Liver (tissue), 9 donors: Measurements from ENCODE around the gene MYO1F. TPM values are rescaled to one million over a fixed set of nuclear protein-coding genes. Genes with fewer than 3 reads are reported as not detected.

Source experiments
- DNase-seq: peaks from one replicate; pipeline ENCODE4 v3.0.0-alpha.2; 2017; ENCODE audit warnings: low spot score
- H3K27ac ChIP-seq, 2 donors: one replicate each; pipeline ENCODE4 v1.7.0; 2013; ENCODE audit warnings: inconsistent platforms in 2 of 2, low read length in 2 of 2, control low read depth in 1 of 2, low read depth in 1 of 2, mild to moderate bottlenecking in 1 of 2
- H3K27me3 ChIP-seq, 4 donors: one replicate each; pipeline versions ENCODE4 v1.6.1 to v1.7.0; 2013; ENCODE audit warnings: low read length in 3 of 4, inconsistent platforms in 1 of 4, mild to moderate bottlenecking in 1 of 4, moderate library complexity in 1 of 4; ENCODE audit not compliant: control insufficient read depth in 4 of 4, insufficient read depth in 4 of 4
- H3K36me3 ChIP-seq, 4 donors: one replicate each; pipeline versions ENCODE4 v1.6.1 to v1.7.0; 2013; ENCODE audit warnings: low read length in 3 of 4, mild to moderate bottlenecking in 3 of 4, low read depth in 1 of 4, moderate library complexity in 1 of 4; ENCODE audit not compliant: control insufficient read depth in 4 of 4, insufficient read depth in 3 of 4
- H3K4me1 ChIP-seq, 4 donors: one replicate each; pipeline versions ENCODE4 v1.6.1 to v1.7.0; 2013; ENCODE audit warnings: low read length in 3 of 4, mild to moderate bottlenecking in 3 of 4, moderate library complexity in 1 of 4; ENCODE audit not compliant: control insufficient read depth in 4 of 4, insufficient read depth in 4 of 4
- H3K4me3 ChIP-seq, 3 donors: one replicate each; pipeline versions ENCODE4 v1.6.1 to v1.7.0; 2013; ENCODE audit warnings: low read length in 3 of 3, control low read depth in 1 of 3, low read depth in 1 of 3, mild to moderate bottlenecking in 1 of 3
- H3K9ac ChIP-seq, 2 donors: one replicate each; pipeline ENCODE4 v1.7.0; 2013; ENCODE audit warnings: low read length in 2 of 2, mild to moderate bottlenecking in 2 of 2, moderate library complexity in 2 of 2, control low read depth in 1 of 2, low read depth in 1 of 2
- H3K9me3 ChIP-seq, 4 donors: one replicate each; pipeline versions ENCODE4 v1.6.1 to v1.7.0; 2013; ENCODE audit warnings: low read length in 3 of 4; ENCODE audit not compliant: control insufficient read depth in 4 of 4
- EGR1 ChIP-seq, 2 donors: IDR thresholded peaks; 2 replicates each; pipeline ENCODE4 v1.6.1; 2016 to 2018; ENCODE audit warnings: antibody characterized with exemption in 2 of 2, low read depth in 2 of 2
- FOXA1 ChIP-seq: IDR thresholded peaks from 2 replicates; pipeline ENCODE4 v1.6.1; 2016; ENCODE audit warnings: antibody characterized with exemption
- FOXA2 ChIP-seq: IDR thresholded peaks from 2 replicates; pipeline ENCODE4 v1.6.1; 2016; ENCODE audit warnings: antibody characterized with exemption
- GABPA ChIP-seq, 2 donors: IDR thresholded peaks in 1 of 2; conservative IDR thresholded peaks in 1 of 2; 2 replicates each; pipeline ENCODE4 v1.6.1; 2016; ENCODE audit warnings: antibody characterized with exemption in 2 of 2, mild to moderate bottlenecking in 1 of 2, moderate library complexity in 1 of 2
- HNF4A ChIP-seq, 2 donors: conservative IDR thresholded peaks; 2 replicates each; pipeline ENCODE4 v1.6.1; 2016; ENCODE audit warnings: antibody characterized with exemption in 2 of 2, mild to moderate bottlenecking in 2 of 2
- HNF4G ChIP-seq: IDR thresholded peaks from 2 replicates; pipeline ENCODE4 v1.6.1; 2016; ENCODE audit warnings: antibody characterized with exemption
- JUND ChIP-seq, 2 donors: IDR thresholded peaks; 2 replicates each; pipeline ENCODE4 v1.6.1; 2016; ENCODE audit warnings: antibody characterized with exemption in 2 of 2
- NR2F2 ChIP-seq: IDR thresholded peaks from 2 replicates; pipeline ENCODE4 v1.6.1; 2016; ENCODE audit warnings: antibody characterized with exemption
- RAD21 ChIP-seq, 2 donors: IDR thresholded peaks; 2 replicates each; pipeline ENCODE4 v1.6.1; 2016; ENCODE audit warnings: antibody characterized with exemption in 2 of 2, mild to moderate bottlenecking in 2 of 2
- RXRA ChIP-seq, 2 donors: IDR thresholded peaks; 2 replicates each; pipeline ENCODE4 v1.6.1; 2017 to 2018; ENCODE audit warnings: antibody characterized with exemption in 2 of 2, mild to moderate bottlenecking in 1 of 2
- SP1 ChIP-seq: IDR thresholded peaks from 2 replicates; pipeline ENCODE4 v1.6.1; 2018; ENCODE audit warnings: antibody characterized with exemption, mild to moderate bottlenecking
- TAF1 ChIP-seq: conservative IDR thresholded peaks from 2 replicates; pipeline ENCODE4 v1.6.1; 2016; ENCODE audit warnings: antibody characterized with exemption, mild to moderate bottlenecking
- YY1 ChIP-seq: IDR thresholded peaks from 2 replicates; pipeline ENCODE4 v1.6.1; 2016; ENCODE audit warnings: antibody characterized with exemption, mild to moderate bottlenecking
- WGBS: extraction: QIAGEN DNeasy Blood & Tissue Kit; methylation state at CpG from one replicate; pipeline ENCODE4 v1.1.7; 2013; 5-methylcytosine and 5-hydroxymethylcytosine counted together
- polyA plus RNA-seq, 2 donors: library from polyadenylated mRNA; stranded (reverse) in 1 of 2; unstranded in 1 of 2; fragments of 200-250 nt in 1 of 2; fragments of >200 nt in 1 of 2; fragmentation: Nextera tagmentation in 1 of 2; extraction: Ambion mirVana in 1 of 2; gene quantifications; one replicate each; pipeline versions ENCODE4 v1.2.1 to v1.2.3, GENCODE V29; 2013 to 2015
- total RNA-seq, 2 donors: library from RNA; depleted of rRNA; stranded (reverse); fragments of >200 nt; gene quantifications; one replicate each; pipeline ENCODE4 v1.2.3, GENCODE V29; 2014
- TF ChIP-seq, protein P1 (sequence below): IDR thresholded peaks from 2 replicates; pipeline ENCODE4 v1.6.1; 2016; ENCODE audit warnings: antibody characterized with exemption
- TF ChIP-seq, protein P2 (sequence below): IDR thresholded peaks from 2 replicates; pipeline ENCODE4 v1.6.1; 2016; ENCODE audit warnings: antibody characterized with exemption
- TF ChIP-seq, protein P3 (sequence below): IDR thresholded peaks from 2 replicates; pipeline ENCODE4 v1.6.1; 2016; ENCODE audit warnings: antibody characterized with exemption
- TF ChIP-seq, protein P4 (sequence below): fragments of 150-350 bp; IDR thresholded peaks from 2 replicates; pipeline ENCODE4 v1.5.1; 2017; ENCODE audit warnings: improper control_type of control experiment, low read depth, low read length; ENCODE audit not compliant: missing input control
- donor health status: healthy.
- donor health status: healthy.
- donor health status: healthy.
- donor health status: healthy.
- donor health status: healthy.

Gene MYO1F
- total and polyA plus RNA-seq, 4 donors, result 6.1 to 20.4 (median 12.0) TPM

DNA sequence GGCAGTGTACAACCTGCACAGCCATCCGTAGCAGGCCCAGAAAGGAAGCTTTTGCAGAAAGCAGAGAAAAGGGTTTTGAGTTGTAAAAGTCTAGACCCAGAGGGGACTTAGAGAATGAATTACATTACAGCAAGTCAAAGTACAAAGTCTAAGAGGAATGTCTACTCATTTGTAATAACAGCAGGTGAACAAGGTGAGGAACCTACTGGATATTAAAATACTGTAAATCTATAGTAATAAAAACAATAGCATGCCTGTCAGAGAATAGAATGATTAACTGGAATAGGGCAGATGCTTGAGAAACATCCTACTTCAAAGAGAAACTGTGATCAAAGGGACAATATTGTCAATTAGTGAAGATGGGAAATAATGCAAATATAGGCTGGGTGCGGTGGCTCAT, 45.0 kb downstream of the MYO1F start:
- peaks cover 0 to 4% (median under 1%) of the 10 kb centered on the region in 4 donors for H3K4me1 ChIP-seq
- no peak for DNase-seq
- H3K9ac ChIP-seq, result no peak overlapping the region
- H3K27ac ChIP-seq, result no peak overlapping the region
- no peaks in the 10 kb centered on the region for H3K27me3 ChIP-seq
- H3K4me3 ChIP-seq, result no peak overlapping the region
- WGBS, result 76% methylated on average over 2 of the region's 2 CpGs
- peak; percentile 15 to 27 for TF ChIP-seq HNF4A (conservative IDR thresholded peaks at IDR 0.05)
- TF ChIP-seq, protein P1, sequence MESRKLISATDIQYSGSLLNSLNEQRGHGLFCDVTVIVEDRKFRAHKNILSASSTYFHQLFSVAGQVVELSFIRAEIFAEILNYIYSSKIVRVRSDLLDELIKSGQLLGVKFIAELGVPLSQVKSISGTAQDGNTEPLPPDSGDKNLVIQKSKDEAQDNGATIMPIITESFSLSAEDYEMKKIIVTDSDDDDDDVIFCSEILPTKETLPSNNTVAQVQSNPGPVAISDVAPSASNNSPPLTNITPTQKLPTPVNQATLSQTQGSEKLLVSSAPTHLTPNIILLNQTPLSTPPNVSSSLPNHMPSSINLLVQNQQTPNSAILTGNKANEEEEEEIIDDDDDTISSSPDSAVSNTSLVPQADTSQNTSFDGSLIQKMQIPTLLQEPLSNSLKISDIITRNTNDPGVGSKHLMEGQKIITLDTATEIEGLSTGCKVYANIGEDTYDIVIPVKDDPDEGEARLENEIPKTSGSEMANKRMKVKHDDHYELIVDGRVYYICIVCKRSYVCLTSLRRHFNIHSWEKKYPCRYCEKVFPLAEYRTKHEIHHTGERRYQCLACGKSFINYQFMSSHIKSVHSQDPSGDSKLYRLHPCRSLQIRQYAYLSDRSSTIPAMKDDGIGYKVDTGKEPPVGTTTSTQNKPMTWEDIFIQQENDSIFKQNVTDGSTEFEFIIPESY, result no peak
- no peak for TF ChIP-seq EGR1 (IDR thresholded peaks at IDR 0.05; ENCODE audit: low read depth in 2 of 2)
- no peaks in the 10 kb centered on the region for H3K9me3 ChIP-seq
- H3K36me3 ChIP-seq, result peaks cover 0 to 4% (median 2%) of the 10 kb centered on the region in 4 donors

DNA sequence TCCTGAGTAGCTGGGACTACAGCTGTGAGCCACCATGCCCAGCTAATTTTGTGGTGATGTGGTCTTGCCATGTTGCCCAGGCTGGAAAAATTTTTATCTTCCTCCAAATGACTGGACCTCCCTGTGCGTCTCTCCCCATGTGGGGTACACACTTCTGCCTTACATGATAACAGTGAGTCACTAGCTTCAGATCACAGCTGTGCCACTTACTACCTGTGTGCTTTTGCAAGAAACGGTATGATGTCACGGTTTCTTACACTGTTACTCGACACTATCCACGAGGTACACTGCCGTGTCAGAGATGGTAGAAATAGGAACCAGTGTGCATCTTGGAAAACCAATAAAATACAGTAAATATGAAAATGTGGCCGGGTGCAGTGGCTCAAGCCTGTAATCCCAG, 45.8 kb downstream of the MYO1F start:
- WGBS, result 89% methylated on average over 7 of the region's 7 CpGs
- TF ChIP-seq HNF4G, result no peak
- no peak for TF ChIP-seq TAF1
- TF ChIP-seq, protein P2, sequence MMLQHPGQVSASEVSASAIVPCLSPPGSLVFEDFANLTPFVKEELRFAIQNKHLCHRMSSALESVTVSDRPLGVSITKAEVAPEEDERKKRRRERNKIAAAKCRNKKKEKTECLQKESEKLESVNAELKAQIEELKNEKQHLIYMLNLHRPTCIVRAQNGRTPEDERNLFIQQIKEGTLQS, result no peak
- TF ChIP-seq JUND (IDR thresholded peaks at IDR 0.05), result no peak
- no peak for TF ChIP-seq FOXA1
- TF ChIP-seq YY1, result no peak
- TF ChIP-seq FOXA2, result no peak
- TF ChIP-seq, protein P1, result no peak
- no peak overlapping the region for H3K27ac ChIP-seq
- peaks cover 0 to 4% (median 1%) of the 10 kb centered on the region in 4 donors for H3K36me3 ChIP-seq
- no peaks in the 10 kb centered on the region for H3K27me3 ChIP-seq
- DNase-seq, result no peak
- peaks cover 2 to 7% (median 6%) of the 10 kb centered on the region in 4 donors for H3K4me1 ChIP-seq
- H3K4me3 ChIP-seq, result no peak overlapping the region
- no peaks in the 10 kb centered on the region for H3K9me3 ChIP-seq
- H3K9ac ChIP-seq, result no peak overlapping the region

DNA sequence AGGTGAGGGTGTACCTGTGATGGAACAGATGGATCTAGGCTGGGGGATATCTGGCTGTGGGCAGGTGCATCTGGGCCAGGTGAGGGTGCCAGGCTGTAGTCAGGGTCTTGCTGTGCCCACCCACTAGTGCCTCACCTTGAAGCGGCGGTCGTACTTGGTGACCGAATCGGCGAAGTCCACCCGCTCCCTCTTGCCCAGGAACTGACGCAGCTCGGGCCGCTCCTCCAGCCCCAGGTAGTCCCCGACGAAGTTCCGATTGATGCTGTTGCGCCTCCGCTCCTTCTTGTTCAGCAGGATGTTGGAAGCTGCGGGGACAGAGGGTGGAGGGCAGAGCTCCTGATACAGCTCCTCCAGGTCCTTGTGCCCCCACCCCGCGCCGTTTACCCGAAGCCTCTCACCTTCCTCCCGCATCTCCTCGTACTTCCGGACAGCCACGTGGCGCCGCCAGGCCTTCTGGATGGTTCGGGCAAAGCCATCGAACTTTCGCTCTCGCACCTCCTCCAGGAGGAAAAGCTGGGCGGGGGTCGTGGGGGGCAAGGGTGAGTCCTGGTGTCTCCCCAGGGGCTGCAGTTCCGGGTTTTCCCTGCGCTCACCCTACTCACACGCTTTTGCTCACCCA, 47.1 kb downstream of the MYO1F start:
- H3K4me3 ChIP-seq, result no peak overlapping the region
- 96% methylated on average over 35 of the region's 35 CpGs for WGBS
- DNase-seq, result no peak
- no peaks in the 10 kb centered on the region for H3K27me3 ChIP-seq
- no peak overlapping the region for H3K27ac ChIP-seq
- H3K4me1 ChIP-seq, result peaks cover 2 to 9% (median 8%) of the 10 kb centered on the region in 4 donors
- H3K36me3 ChIP-seq, result peaks cover 0 to 4% (median 1%) of the 10 kb centered on the region in 4 donors
- no peak overlapping the region for H3K9ac ChIP-seq
- no peaks in the 10 kb centered on the region for H3K9me3 ChIP-seq
- TF ChIP-seq HNF4A (conservative IDR thresholded peaks at IDR 0.05) (no peak), FOXA1 (no peak), YY1 (no peak), NR2F2 (no peak), FOXA2 (no peak), SP1 (no peak), TAF1 (no peak), GABPA (IDR thresholded peaks at IDR 0.05 in 1 of 2, conservative IDR thresholded peaks at IDR 0.05 in 1 of 2) (no peak), RAD21 (IDR thresholded peaks at IDR 0.05) (no peak), RXRA (IDR thresholded peaks at IDR 0.05) (no peak), EGR1 (IDR thresholded peaks at IDR 0.05; ENCODE audit: low read depth in 2 of 2) (no peak), JUND (IDR thresholded peaks at IDR 0.05) (no peak), HNF4G (no peak)
- TF ChIP-seq, protein P1, result no peak
- TF ChIP-seq, protein P2, result no peak
- TF ChIP-seq, protein P3, sequence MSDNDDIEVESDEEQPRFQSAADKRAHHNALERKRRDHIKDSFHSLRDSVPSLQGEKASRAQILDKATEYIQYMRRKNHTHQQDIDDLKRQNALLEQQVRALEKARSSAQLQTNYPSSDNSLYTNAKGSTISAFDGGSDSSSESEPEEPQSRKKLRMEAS, result no peak
- TF ChIP-seq, protein P4, sequence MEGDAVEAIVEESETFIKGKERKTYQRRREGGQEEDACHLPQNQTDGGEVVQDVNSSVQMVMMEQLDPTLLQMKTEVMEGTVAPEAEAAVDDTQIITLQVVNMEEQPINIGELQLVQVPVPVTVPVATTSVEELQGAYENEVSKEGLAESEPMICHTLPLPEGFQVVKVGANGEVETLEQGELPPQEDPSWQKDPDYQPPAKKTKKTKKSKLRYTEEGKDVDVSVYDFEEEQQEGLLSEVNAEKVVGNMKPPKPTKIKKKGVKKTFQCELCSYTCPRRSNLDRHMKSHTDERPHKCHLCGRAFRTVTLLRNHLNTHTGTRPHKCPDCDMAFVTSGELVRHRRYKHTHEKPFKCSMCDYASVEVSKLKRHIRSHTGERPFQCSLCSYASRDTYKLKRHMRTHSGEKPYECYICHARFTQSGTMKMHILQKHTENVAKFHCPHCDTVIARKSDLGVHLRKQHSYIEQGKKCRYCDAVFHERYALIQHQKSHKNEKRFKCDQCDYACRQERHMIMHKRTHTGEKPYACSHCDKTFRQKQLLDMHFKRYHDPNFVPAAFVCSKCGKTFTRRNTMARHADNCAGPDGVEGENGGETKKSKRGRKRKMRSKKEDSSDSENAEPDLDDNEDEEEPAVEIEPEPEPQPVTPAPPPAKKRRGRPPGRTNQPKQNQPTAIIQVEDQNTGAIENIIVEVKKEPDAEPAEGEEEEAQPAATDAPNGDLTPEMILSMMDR, result no peak
